ENCODE data around the gene CDC5L.
"Not testable (repeated sequence)": the region's sequence is repeated elsewhere in the genome, so short reads cannot be mapped to it uniquely, and the experiment has no call there.

CDC5L gene

DNA sequence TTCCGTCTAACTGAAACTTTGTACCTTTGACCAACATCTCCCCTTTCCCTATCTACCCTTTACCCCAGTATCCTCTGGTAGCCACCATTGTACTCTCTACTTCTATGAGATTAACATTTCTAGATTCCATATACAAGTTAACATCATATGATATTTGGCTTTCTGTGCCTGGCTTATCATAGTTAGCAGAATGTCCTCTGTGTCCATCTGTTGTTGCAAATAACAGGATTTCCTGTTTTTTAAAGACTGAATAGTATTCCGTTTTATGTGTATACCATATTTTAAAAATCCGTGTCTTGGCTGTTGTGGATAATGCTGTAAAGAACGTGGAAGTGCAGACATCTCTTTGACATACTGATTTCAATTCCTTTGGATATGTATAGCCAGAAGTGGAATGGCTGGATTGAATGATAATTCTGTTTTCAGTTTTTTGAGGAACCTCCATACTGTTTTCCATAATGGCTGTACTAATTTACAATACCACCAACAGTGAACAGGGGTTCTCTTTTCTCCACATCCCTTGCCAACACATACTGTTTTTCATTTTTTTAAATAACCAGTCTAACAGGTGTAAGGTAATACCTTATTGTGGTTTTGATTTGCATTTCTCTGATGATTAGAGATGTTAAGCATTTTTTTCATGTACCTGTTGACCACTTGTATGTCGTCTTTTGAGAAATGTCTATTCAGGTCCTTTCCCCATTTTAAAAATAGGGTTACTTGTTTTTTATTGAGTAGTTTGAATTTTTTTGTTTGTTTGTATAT, 53.8 kb downstream of the CDC5L start:
- FAIRE-seq (no peak), DNase-seq (ENCODE audit: insufficient read length, low spot score) (no peak)
- TF ChIP-seq POLR2A (IDR thresholded peaks at IDR 0.05; ENCODE audit: low read depth, low read length) (no peak), POLR2AphosphoS5 (IDR thresholded peaks at IDR 0.05; ENCODE audit: low read depth, low read length) (no peak)

DNA sequence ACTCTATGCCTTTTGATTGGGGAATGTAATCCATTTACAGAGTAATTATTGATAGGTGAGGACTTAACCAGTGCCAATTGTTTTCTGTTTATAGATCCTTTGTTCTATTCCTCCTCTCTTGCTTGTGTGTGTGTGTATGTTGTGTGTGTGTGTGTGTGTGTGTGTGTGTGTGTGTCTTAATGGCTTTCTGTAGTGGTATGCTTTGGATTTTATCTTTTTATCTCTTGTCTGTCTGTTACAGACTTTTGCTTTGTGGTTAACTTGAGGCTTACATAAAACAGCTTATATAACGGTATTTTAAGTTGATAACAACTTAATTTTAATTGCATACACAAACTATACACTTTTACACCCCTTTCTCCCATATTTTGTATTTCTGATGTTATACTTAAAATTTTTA, 54.7 kb downstream of the CDC5L start:
- TF ChIP-seq SPI1 (IDR thresholded peaks at IDR 0.05; ENCODE audit: low read depth, low read length) (no peak), POLR2AphosphoS5 (IDR thresholded peaks at IDR 0.05; ENCODE audit: low read depth, low read length) (no peak), PAX5 (IDR thresholded peaks at IDR 0.05; ENCODE audit: insufficient read depth, low read length, severe bottlenecking) (no peak), POLR2A (IDR thresholded peaks at IDR 0.05; ENCODE audit: low read depth, low read length) (no peak), TAF1 (IDR thresholded peaks at IDR 0.05; ENCODE audit: low read depth, low read length) (no peak), POU2F2 (IDR thresholded peaks at IDR 0.05; ENCODE audit: low read depth, low read length) (no peak)
- no peak for FAIRE-seq

GRCh38 chr6:44442833-44443444, 55.4 kb downstream of the CDC5L start:
- DNase-seq (ENCODE audit: insufficient read length, low spot score), result no peak
- TF ChIP-seq TAF1 (IDR thresholded peaks at IDR 0.05; ENCODE audit: low read depth, low read length) (no peak), PAX5 (IDR thresholded peaks at IDR 0.05; ENCODE audit: insufficient read depth, low read length, severe bottlenecking) (no peak), SPI1 (IDR thresholded peaks at IDR 0.05; ENCODE audit: low read depth, low read length) (no peak), POU2F2 (IDR thresholded peaks at IDR 0.05; ENCODE audit: low read depth, low read length) (no peak), POLR2AphosphoS5 (IDR thresholded peaks at IDR 0.05; ENCODE audit: low read depth, low read length) (no peak), POLR2A (IDR thresholded peaks at IDR 0.05; ENCODE audit: low read depth, low read length) (no peak)
- no peak for FAIRE-seq

More for the DNA sequence above, 54.7 kb downstream of the CDC5L start:
- no peak for DNase-seq (ENCODE audit: insufficient read length, low spot score)

GRCh38 chr6:44444853-44445252, 57.3 kb downstream of the CDC5L start:
- no peak for FAIRE-seq
- no peak for DNase-seq (ENCODE audit: insufficient read length, low spot score)
- TF ChIP-seq POLR2A (IDR thresholded peaks at IDR 0.05; ENCODE audit: low read depth, low read length) (no peak), POLR2AphosphoS5 (IDR thresholded peaks at IDR 0.05; ENCODE audit: low read depth, low read length) (no peak), SPI1 (IDR thresholded peaks at IDR 0.05; ENCODE audit: low read depth, low read length) (no peak), TAF1 (IDR thresholded peaks at IDR 0.05; ENCODE audit: low read depth, low read length) (no peak), PAX5 (IDR thresholded peaks at IDR 0.05; ENCODE audit: insufficient read depth, low read length, severe bottlenecking) (no peak), POU2F2 (IDR thresholded peaks at IDR 0.05; ENCODE audit: low read depth, low read length) (no peak)

DNA sequence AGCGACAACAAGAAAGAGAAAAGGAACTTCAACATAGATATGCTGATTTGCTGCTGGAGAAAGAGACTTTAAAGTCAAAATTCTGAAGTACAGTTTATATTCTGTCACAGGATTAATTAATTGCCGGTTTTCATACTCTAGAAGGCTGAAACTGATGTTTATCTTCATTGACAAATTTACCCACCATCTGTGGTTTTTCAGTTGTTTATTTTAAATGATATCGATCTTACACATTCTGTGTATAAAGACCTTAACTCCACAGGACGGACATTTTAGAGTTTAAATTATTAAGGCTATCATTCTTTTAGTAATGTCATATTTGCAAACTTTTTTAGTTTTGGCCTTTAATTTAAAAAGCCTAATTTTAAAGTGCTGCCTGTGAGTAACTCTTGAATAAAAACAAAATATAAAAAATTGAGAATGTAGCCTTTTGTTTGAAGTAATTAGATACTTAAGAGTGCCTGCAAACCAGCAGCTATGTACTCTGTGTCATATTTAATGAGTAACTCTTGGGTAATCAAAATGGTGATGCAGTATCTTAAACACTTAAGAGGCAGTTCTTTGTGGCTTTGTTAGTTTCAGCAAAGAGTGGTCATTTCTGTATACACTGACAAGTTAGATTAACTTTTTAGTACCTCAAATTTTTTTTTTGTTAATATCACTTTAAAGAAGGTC, 59.3 kb downstream of the CDC5L start:
- DNase-seq (ENCODE audit: insufficient read length, low spot score) (no peak), FAIRE-seq (no peak)
- TF ChIP-seq POLR2A (IDR thresholded peaks at IDR 0.05; ENCODE audit: low read depth, low read length) (no peak), PAX5 (IDR thresholded peaks at IDR 0.05; ENCODE audit: insufficient read depth, low read length, severe bottlenecking) (no peak), POLR2AphosphoS5 (IDR thresholded peaks at IDR 0.05; ENCODE audit: low read depth, low read length) (no peak), SPI1 (IDR thresholded peaks at IDR 0.05; ENCODE audit: low read depth, low read length) (no peak), TAF1 (IDR thresholded peaks at IDR 0.05; ENCODE audit: low read depth, low read length) (no peak), POU2F2 (IDR thresholded peaks at IDR 0.05; ENCODE audit: low read depth, low read length) (no peak)

DNA sequence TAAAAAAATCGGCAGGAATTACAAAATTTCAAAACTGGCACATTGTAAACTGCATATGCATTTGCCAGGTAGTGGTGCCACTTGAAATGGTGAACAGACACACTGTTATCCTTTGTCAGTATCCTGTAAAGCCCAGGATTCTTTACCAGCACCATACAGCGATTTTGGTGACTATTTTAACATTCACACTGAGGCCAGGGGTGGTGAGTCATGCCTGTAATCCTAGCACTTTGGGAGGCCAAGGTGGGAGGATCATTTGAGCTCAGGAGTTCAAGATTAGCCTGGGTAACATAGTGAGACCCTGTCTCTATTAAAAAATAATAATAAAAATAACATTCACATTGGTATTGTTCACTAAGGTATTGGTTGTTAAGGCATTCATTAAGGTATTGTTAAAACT, 61.7 kb downstream of the CDC5L start:
- DNase-seq (ENCODE audit: insufficient read length, low spot score); FAIRE-seq: not testable (repeated sequence)

- TF ChIP-seq PAX5 (IDR thresholded peaks at IDR 0.05; ENCODE audit: insufficient read depth, low read length, severe bottlenecking), result no peak
- no peak for TF ChIP-seq POU2F2 (IDR thresholded peaks at IDR 0.05; ENCODE audit: low read depth, low read length)
- TF ChIP-seq POLR2AphosphoS5 (IDR thresholded peaks at IDR 0.05; ENCODE audit: low read depth, low read length), result no peak
- no peak for TF ChIP-seq POLR2A (IDR thresholded peaks at IDR 0.05; ENCODE audit: low read depth, low read length)
- TF ChIP-seq SPI1 (IDR thresholded peaks at IDR 0.05; ENCODE audit: low read depth, low read length), result no peak
- TF ChIP-seq TAF1 (IDR thresholded peaks at IDR 0.05; ENCODE audit: low read depth, low read length), result no peak
- DNase-seq (ENCODE audit: insufficient read length, low spot score), result no peak
- FAIRE-seq, result no peak
These were observed 64.5 kb downstream of the CDC5L start for GRCh38 chr6:44451803-44452695.

- no peak for TF ChIP-seq PAX5 (IDR thresholded peaks at IDR 0.05; ENCODE audit: insufficient read depth, low read length, severe bottlenecking)
- TF ChIP-seq TAF1 (IDR thresholded peaks at IDR 0.05; ENCODE audit: low read depth, low read length), result no peak
- TF ChIP-seq SPI1 (IDR thresholded peaks at IDR 0.05; ENCODE audit: low read depth, low read length), result no peak
- no peak for TF ChIP-seq POLR2AphosphoS5 (IDR thresholded peaks at IDR 0.05; ENCODE audit: low read depth, low read length)
- no peak for TF ChIP-seq POU2F2 (IDR thresholded peaks at IDR 0.05; ENCODE audit: low read depth, low read length)
- TF ChIP-seq POLR2A (IDR thresholded peaks at IDR 0.05; ENCODE audit: low read depth, low read length), result no peak
- FAIRE-seq, result peak; percentile 20
- no peak for DNase-seq (ENCODE audit: insufficient read length, low spot score)
These were observed 65.2 kb downstream of the CDC5L start for GRCh38 chr6:44452725-44453124.

GRCh38 chr6:44453146-44453545, 65.6 kb downstream of the CDC5L start:
- DNase-seq (ENCODE audit: insufficient read length, low spot score) (no peak), FAIRE-seq (no peak)
- TF ChIP-seq POLR2A (IDR thresholded peaks at IDR 0.05; ENCODE audit: low read depth, low read length) (no peak), PAX5 (IDR thresholded peaks at IDR 0.05; ENCODE audit: insufficient read depth, low read length, severe bottlenecking) (no peak), POLR2AphosphoS5 (IDR thresholded peaks at IDR 0.05; ENCODE audit: low read depth, low read length) (no peak), POU2F2 (IDR thresholded peaks at IDR 0.05; ENCODE audit: low read depth, low read length) (no peak), TAF1 (IDR thresholded peaks at IDR 0.05; ENCODE audit: low read depth, low read length) (no peak), SPI1 (IDR thresholded peaks at IDR 0.05; ENCODE audit: low read depth, low read length) (no peak)
